ENCODE data around the gene LAPTM5. TPM values are rescaled to one million over a fixed set of nuclear protein-coding genes. Genes with fewer than 3 reads are reported as not detected.

LAPTM5 gene
- total RNA-seq, 1 experiment from 2014 or later, result 0.15 TPM

DNA sequence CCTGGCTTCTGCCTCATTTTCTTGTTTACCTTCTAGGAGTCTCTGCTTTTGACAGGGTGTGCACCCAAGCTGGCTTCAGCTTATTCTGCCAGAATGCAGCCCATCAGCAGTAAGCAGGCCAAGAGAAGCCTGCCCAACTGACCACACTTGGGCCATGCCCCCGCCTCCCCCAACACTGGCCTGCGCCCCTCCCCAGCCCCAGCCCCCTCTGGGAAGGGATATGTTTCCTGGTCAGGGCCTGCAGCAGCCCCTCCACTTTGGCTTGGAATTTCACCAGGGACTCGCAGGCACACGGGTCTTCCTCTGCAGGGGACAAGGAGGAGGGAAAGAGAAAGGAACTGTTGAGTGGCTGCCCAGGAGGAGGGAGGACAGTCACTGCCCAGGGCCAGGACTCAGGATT, 43.5 kb downstream of the LAPTM5 start:
- Histone ChIP-seq H3K27me3 (ENCODE audit: insufficient read depth, low read length) (no peaks in the 10 kb centered on the region), H2BK12ac (ENCODE audit: insufficient read length, low read depth, low read length) (no peak overlapping the region), H4K20me1 (ENCODE audit: control insufficient read depth, insufficient read depth, insufficient read length) (no peaks in the 10 kb centered on the region), H3K4me1 (ENCODE audit: insufficient read depth, low read length) (no peaks in the 10 kb centered on the region), H2BK15ac (ENCODE audit: low read depth, low read length) (no peak overlapping the region), H2AK5ac (ENCODE audit: insufficient read length, low read length) (no peak overlapping the region), H4K5ac (ENCODE audit: insufficient read length, low read depth, low read length) (no peak overlapping the region), H3K9me3 (ENCODE audit: control insufficient read depth, low read depth, low read length) (no peaks in the 10 kb centered on the region), H2AFZ (ENCODE audit: low read length) (no peak overlapping the region), H2BK120ac (ENCODE audit: low read depth, low read length, poor library complexity, severe bottlenecking) (no peak overlapping the region), H4K8ac (replicated peaks; ENCODE audit: insufficient read length, low read depth, low read length) (no peak overlapping the region), H3K18ac (ENCODE audit: insufficient read length, low read depth, low read length) (no peak overlapping the region), H3K23me2 (ENCODE audit: insufficient read length, low read depth, low read length, poor library complexity, severe bottlenecking) (peaks cover 5% of the 10 kb centered on the region), H3K27ac (ENCODE audit: insufficient read length, low read depth, low read length) (no peak overlapping the region), H3K23ac (ENCODE audit: insufficient read length, low read depth, low read length) (no peak overlapping the region), H3K79me1 (ENCODE audit: insufficient read depth, low read depth, low read length, poor library complexity, severe bottlenecking) (no peaks in the 10 kb centered on the region), H3K14ac (ENCODE audit: insufficient read depth, low read length) (no peak overlapping the region), H3K4ac (ENCODE audit: low read depth, low read length) (no peak overlapping the region), H3K4me2 (ENCODE audit: insufficient read depth, insufficient read length, low read length) (no peak overlapping the region), H3K9ac (ENCODE audit: extremely low read depth, insufficient read length, low read length) (no peak overlapping the region), H4K91ac (ENCODE audit: insufficient read length, low read depth, low read length) (no peak overlapping the region), H3T11ph (ENCODE audit: low read length) (no peak overlapping the region), H2BK20ac (ENCODE audit: low read depth, low read length, poor library complexity, severe bottlenecking) (no peak overlapping the region), H2BK5ac (ENCODE audit: insufficient read length, low read length) (no peak overlapping the region), H3K56ac (ENCODE audit: insufficient read length, low read depth, low read length) (no peak overlapping the region), H3K79me2 (ENCODE audit: insufficient read depth, low read length) (no peaks in the 10 kb centered on the region)
- Mint-ChIP-seq H3K27me3 (ENCODE audit: low read depth) (peaks cover 17% of the 10 kb centered on the region), H3K27ac (no peak overlapping the region; a peak in 1 of 7 replicates), H3K9me3 (peaks cover 23 to 25% of the 10 kb centered on the region in 2 experiments), H3K4me1 (no peaks in the 10 kb centered on the region), H3K4me3 (no peak overlapping the region), H3K36me3 (ENCODE audit: insufficient read depth in 1 of 3, low read depth in 3 of 3) (peaks cover 4 to 14% (median 9%) of the 10 kb centered on the region in 3 experiments; a peak in 5 of 7 replicates)
- WGBS (ENCODE audit: extremely low coverage, insufficient read length, low lambda C conversion rate), result no CpG with 5 or more reads among the region's 4 CpGs
- TF ChIP-seq, protein P1, sequence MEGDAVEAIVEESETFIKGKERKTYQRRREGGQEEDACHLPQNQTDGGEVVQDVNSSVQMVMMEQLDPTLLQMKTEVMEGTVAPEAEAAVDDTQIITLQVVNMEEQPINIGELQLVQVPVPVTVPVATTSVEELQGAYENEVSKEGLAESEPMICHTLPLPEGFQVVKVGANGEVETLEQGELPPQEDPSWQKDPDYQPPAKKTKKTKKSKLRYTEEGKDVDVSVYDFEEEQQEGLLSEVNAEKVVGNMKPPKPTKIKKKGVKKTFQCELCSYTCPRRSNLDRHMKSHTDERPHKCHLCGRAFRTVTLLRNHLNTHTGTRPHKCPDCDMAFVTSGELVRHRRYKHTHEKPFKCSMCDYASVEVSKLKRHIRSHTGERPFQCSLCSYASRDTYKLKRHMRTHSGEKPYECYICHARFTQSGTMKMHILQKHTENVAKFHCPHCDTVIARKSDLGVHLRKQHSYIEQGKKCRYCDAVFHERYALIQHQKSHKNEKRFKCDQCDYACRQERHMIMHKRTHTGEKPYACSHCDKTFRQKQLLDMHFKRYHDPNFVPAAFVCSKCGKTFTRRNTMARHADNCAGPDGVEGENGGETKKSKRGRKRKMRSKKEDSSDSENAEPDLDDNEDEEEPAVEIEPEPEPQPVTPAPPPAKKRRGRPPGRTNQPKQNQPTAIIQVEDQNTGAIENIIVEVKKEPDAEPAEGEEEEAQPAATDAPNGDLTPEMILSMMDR (conservative IDR thresholded peaks at IDR 0.05), result no peak
- DNase-seq, result no peak
